ENCODE data around the gene MS4A18.

DNA sequence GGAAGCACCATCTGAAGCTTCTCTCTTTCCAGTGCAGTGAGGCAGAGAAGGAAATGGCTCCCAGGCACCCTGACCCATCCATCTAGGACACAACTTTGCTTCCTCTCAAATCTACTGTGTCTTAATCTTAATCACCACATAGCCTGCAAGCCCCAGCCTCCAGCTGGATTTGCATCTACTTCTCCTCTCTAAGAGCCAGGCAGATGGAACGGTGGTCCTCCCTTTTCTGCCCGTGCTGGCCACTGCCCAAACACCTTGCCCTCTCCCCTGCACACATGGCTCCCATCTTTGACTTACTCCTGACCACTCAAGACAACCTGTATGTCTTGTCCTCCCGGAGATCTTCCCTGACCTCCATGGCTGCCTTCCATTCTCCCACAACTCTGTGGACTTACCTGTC, 68.0 kb downstream of the MS4A18 start:
- TF ChIP-seq FOXM1 (IDR thresholded peaks at IDR 0.05; ENCODE audit: borderline replicate concordance) = no peak
- no peak for TF ChIP-seq SP1 (IDR thresholded peaks at IDR 0.05)
- TF ChIP-seq FOXK2 (IDR thresholded peaks at IDR 0.05) = no peak
- no peak for TF ChIP-seq TARDBP (IDR thresholded peaks at IDR 0.05)
- no peak for TF ChIP-seq L3MBTL2 (conservative IDR thresholded peaks at IDR 0.05)
- no peak for TF ChIP-seq ELF4 (IDR thresholded peaks at IDR 0.05)
- TF ChIP-seq, protein P1, sequence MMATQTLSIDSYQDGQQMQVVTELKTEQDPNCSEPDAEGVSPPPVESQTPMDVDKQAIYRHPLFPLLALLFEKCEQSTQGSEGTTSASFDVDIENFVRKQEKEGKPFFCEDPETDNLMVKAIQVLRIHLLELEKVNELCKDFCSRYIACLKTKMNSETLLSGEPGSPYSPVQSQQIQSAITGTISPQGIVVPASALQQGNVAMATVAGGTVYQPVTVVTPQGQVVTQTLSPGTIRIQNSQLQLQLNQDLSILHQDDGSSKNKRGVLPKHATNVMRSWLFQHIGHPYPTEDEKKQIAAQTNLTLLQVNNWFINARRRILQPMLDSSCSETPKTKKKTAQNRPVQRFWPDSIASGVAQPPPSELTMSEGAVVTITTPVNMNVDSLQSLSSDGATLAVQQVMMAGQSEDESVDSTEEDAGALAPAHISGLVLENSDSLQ (IDR thresholded peaks at IDR 0.05) = no peak
- TF ChIP-seq ARNT (IDR thresholded peaks at IDR 0.05) = no peak
- no peak for TF ChIP-seq BHLHE40 (IDR thresholded peaks at IDR 0.05; ENCODE audit: borderline replicate concordance)

Data from HEK293T (cell line).